Measurements from ENCODE around the gene LMTK2.

Gene LMTK2

GRCh38 chr7:98090116-98090515 is 16.5 kb upstream of the LMTK2 start:
- H2AFZ ChIP-seq (ENCODE audit: low read depth, low read length): no peak overlapping the region
- no peaks in the 10 kb centered on the region for H3K79me2 ChIP-seq (ENCODE audit: insufficient read depth, low read length)
- no peak for DNase-seq
- H3K36me3 ChIP-seq (ENCODE audit: insufficient read depth, low read length): no peaks in the 10 kb centered on the region
- H4K20me1 ChIP-seq (ENCODE audit: insufficient read depth, low read length): no peaks in the 10 kb centered on the region
- H3K9ac ChIP-seq (ENCODE audit: low read depth, low read length): no peak overlapping the region
- no peaks in the 10 kb centered on the region for H3K27me3 ChIP-seq (ENCODE audit: insufficient read depth, low read length, poor library complexity)
- no peak overlapping the region for H3K4me3 ChIP-seq (ENCODE audit: low read depth in 1 of 2, low read length in 2 of 2)
- H3K4me2 ChIP-seq (ENCODE audit: insufficient read depth, low read length): no peak overlapping the region
- no peaks in the 10 kb centered on the region for H3K9me3 ChIP-seq (ENCODE audit: insufficient read depth, low read length, severe bottlenecking)
- no peak for ATAC-seq (ENCODE audit: insufficient read depth, low read depth)
- no peaks in the 10 kb centered on the region for H3K4me1 ChIP-seq (ENCODE audit: insufficient read depth, low read length)
- H3K27ac ChIP-seq (ENCODE audit: low read length): no peak overlapping the region
- TF ChIP-seq, protein P1, sequence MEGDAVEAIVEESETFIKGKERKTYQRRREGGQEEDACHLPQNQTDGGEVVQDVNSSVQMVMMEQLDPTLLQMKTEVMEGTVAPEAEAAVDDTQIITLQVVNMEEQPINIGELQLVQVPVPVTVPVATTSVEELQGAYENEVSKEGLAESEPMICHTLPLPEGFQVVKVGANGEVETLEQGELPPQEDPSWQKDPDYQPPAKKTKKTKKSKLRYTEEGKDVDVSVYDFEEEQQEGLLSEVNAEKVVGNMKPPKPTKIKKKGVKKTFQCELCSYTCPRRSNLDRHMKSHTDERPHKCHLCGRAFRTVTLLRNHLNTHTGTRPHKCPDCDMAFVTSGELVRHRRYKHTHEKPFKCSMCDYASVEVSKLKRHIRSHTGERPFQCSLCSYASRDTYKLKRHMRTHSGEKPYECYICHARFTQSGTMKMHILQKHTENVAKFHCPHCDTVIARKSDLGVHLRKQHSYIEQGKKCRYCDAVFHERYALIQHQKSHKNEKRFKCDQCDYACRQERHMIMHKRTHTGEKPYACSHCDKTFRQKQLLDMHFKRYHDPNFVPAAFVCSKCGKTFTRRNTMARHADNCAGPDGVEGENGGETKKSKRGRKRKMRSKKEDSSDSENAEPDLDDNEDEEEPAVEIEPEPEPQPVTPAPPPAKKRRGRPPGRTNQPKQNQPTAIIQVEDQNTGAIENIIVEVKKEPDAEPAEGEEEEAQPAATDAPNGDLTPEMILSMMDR (IDR thresholded peaks at IDR 0.05; ENCODE audit: borderline replicate concordance, extremely low read depth, low read length, poor library complexity, severe bottlenecking): no peak
- TF ChIP-seq EZH2 (IDR thresholded peaks at IDR 0.05; ENCODE audit: borderline replicate concordance, low read depth, low read length, severe bottlenecking): no peak

DNA sequence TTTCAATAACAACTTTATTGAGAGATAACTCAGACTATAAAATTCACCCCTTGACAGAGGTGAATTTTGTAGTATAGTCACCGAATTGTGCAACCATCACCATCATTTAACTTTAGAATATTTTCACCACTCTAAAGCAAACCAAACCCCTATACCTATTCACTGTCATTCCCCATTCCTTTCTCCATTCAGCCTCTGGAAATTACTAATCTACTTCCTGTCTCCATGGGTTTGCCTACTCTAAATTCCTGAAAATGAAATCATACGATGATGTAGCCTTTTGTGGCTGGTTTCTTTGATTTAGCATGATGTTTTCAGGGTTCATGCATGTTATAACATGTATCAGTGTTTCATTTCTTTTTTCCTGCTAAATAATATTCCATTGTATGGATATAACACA is 15.6 kb upstream of the LMTK2 start:
- H3K4me1 ChIP-seq (ENCODE audit: insufficient read depth, low read length): no peaks in the 10 kb centered on the region
- no peaks in the 10 kb centered on the region for H4K20me1 ChIP-seq (ENCODE audit: insufficient read depth, low read length)
- no peaks in the 10 kb centered on the region for H3K79me2 ChIP-seq (ENCODE audit: insufficient read depth, low read length)
- no peak overlapping the region for H3K27ac ChIP-seq (ENCODE audit: low read length)
- no peak overlapping the region for H2AFZ ChIP-seq (ENCODE audit: low read depth, low read length)
- H3K9ac ChIP-seq (ENCODE audit: low read depth, low read length): no peak overlapping the region
- H3K4me3 ChIP-seq (ENCODE audit: low read depth in 1 of 2, low read length in 2 of 2): no peak overlapping the region
- no peak for DNase-seq
- H3K27me3 ChIP-seq (ENCODE audit: insufficient read depth, low read length, poor library complexity): no peaks in the 10 kb centered on the region
- ATAC-seq (ENCODE audit: insufficient read depth, low read depth): no peak
- no peaks in the 10 kb centered on the region for H3K36me3 ChIP-seq (ENCODE audit: insufficient read depth, low read length)
- H3K9me3 ChIP-seq (ENCODE audit: insufficient read depth, low read length, severe bottlenecking): no peaks in the 10 kb centered on the region
- no peak overlapping the region for H3K4me2 ChIP-seq (ENCODE audit: insufficient read depth, low read length)
- no peak for TF ChIP-seq EZH2 (IDR thresholded peaks at IDR 0.05; ENCODE audit: borderline replicate concordance, low read depth, low read length, severe bottlenecking)
- TF ChIP-seq, protein P1 (IDR thresholded peaks at IDR 0.05; ENCODE audit: borderline replicate concordance, extremely low read depth, low read length, poor library complexity, severe bottlenecking): no peak

GRCh38 chr7:98091523-98091922 is 15.1 kb upstream of the LMTK2 start:
- no peak overlapping the region for H3K4me3 ChIP-seq (ENCODE audit: low read depth in 1 of 2, low read length in 2 of 2)
- H3K27me3 ChIP-seq (ENCODE audit: insufficient read depth, low read length, poor library complexity): no peaks in the 10 kb centered on the region
- no peak for DNase-seq
- H3K36me3 ChIP-seq (ENCODE audit: insufficient read depth, low read length): no peaks in the 10 kb centered on the region
- H3K4me2 ChIP-seq (ENCODE audit: insufficient read depth, low read length): no peak overlapping the region
- H3K9me3 ChIP-seq (ENCODE audit: insufficient read depth, low read length, severe bottlenecking): no peaks in the 10 kb centered on the region
- H3K79me2 ChIP-seq (ENCODE audit: insufficient read depth, low read length): no peaks in the 10 kb centered on the region
- H3K27ac ChIP-seq (ENCODE audit: low read length): no peak overlapping the region
- no peaks in the 10 kb centered on the region for H3K4me1 ChIP-seq (ENCODE audit: insufficient read depth, low read length)
- TF ChIP-seq, protein P1 (IDR thresholded peaks at IDR 0.05; ENCODE audit: borderline replicate concordance, extremely low read depth, low read length, poor library complexity, severe bottlenecking): no peak
- TF ChIP-seq EZH2 (IDR thresholded peaks at IDR 0.05; ENCODE audit: borderline replicate concordance, low read depth, low read length, severe bottlenecking): no peak
- H2AFZ ChIP-seq (ENCODE audit: low read depth, low read length): no peak overlapping the region
- H4K20me1 ChIP-seq (ENCODE audit: insufficient read depth, low read length): no peaks in the 10 kb centered on the region
- H3K9ac ChIP-seq (ENCODE audit: low read depth, low read length): no peak overlapping the region
- no peak for ATAC-seq (ENCODE audit: insufficient read depth, low read depth)
